GM12801 (cell line): ENCODE data around the gene CMIP.

Source experiments
- TF ChIP-seq, protein P1 (sequence below): IDR thresholded peaks from one replicate; pipeline ENCODE4 v1.5.1; 2011; ENCODE audit warnings: control low read depth; ENCODE audit not compliant: insufficient read length; ENCODE audit errors: extremely low read depth

Gene CMIP

DNA sequence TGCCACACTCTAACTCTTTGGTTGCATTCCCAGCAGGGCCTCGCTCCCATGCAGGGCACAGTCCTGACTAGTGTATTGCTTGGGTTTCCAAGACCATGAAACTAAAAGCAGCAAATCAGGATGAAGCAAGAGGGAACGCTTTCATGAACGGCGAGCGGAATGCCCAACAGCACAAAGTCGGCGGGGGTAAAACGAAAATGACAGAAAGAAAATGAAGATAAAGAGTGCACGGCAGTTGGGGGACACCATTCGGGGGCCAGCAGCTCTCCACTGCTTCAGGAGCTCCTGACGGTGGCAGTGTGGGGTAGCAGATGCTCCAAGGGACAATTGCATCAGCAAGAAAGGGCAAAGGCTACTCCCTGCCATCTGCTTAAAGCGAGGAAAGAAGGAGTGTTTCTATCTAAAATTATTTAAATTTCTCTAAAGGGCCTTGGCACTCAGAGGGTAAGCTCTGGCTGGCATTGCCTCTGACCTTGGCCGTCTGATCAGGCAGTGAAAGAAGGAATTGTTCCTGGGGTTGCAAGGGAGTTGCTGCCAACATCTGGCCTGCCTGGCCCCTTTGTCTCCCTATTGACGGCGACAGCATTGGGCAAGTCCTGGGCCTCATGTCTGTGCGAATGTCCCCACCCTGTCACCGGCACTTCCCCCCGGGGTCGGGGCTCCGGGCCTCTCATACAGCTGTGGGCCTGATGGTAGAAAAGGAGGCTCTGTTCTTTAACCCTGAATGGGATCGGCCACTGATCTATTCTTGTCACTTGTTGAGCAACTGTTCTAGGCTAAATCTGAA, 138.2 kb downstream of the CMIP start:
- TF ChIP-seq, protein P1, sequence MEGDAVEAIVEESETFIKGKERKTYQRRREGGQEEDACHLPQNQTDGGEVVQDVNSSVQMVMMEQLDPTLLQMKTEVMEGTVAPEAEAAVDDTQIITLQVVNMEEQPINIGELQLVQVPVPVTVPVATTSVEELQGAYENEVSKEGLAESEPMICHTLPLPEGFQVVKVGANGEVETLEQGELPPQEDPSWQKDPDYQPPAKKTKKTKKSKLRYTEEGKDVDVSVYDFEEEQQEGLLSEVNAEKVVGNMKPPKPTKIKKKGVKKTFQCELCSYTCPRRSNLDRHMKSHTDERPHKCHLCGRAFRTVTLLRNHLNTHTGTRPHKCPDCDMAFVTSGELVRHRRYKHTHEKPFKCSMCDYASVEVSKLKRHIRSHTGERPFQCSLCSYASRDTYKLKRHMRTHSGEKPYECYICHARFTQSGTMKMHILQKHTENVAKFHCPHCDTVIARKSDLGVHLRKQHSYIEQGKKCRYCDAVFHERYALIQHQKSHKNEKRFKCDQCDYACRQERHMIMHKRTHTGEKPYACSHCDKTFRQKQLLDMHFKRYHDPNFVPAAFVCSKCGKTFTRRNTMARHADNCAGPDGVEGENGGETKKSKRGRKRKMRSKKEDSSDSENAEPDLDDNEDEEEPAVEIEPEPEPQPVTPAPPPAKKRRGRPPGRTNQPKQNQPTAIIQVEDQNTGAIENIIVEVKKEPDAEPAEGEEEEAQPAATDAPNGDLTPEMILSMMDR, result no peak

DNA sequence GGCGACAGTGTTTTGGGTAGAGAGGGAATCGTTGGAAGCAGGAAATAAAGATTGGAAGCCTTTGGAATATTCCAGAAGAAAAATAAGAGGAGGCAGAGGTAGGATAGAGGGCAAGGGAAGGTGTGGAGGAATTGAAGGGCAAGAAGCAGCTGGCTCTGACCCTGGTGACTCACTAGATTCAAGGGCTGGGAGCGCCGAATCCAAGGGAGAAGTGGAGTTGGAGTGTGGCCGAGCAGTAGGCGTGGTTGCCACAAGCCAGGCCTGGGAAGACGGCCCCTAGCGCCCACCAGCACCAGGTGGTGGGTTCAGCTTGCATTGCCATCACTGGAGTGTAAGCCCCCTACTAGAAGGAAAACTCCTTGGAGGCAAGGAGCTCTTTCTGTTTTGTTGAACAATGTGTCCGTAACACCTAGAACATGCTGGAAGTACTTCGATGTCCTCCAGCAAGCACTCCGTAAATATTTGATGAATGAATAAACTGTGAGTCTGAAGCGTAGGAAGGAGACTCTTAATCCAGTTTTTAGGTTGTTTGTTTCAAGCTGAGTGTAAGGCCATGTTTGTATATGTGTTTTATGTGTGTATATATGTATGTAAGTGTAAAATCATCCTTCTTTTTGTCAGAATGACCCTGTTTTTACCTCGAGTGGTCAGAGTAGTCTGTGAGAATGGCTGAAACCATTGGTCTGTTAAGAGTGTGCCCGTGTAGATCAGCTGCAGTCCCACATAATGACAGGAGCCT, 139.5 kb downstream of the CMIP start:
- TF ChIP-seq, protein P1, result no peak

DNA sequence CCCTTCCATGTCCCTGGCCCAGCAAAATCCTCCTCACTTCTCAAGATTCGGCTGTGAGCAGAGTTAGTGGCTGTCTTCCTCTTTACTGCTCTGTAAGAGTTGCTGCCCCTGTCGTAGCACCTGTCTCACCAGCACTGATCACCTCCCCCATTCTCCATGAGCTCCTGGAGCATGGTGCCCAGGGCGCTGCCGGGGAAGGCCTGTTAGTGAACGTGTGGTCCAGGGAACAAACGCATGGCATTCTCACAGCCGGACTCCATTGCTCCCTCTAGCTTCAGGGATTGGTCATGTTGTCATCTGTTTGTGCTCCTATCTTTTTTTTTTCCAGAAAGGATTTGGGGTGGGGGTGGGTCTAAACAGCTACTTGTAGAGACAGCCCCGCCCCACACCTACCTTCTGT, 141.2 kb downstream of the CMIP start:
- TF ChIP-seq, protein P1, result no peak

DNA sequence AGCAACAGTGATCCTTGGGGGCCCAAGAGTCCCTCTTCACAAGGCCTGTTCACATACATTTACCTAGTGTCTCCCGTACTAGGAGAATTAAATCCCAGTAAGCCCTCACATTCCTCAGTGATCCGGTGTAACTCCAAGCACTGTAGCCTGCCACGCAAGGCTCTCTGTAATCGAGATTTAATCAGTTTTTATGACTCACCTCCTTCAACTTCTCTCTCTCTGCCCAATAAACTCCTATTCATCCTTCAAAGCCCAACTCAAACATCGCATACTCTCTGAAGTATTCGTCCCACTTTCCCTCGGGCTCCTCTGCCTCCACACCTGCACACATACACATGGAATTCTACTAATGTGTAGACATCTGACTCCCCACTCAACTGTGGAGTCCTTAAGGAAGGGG, 141.8 kb downstream of the CMIP start:
- TF ChIP-seq, protein P1, result no peak

DNA sequence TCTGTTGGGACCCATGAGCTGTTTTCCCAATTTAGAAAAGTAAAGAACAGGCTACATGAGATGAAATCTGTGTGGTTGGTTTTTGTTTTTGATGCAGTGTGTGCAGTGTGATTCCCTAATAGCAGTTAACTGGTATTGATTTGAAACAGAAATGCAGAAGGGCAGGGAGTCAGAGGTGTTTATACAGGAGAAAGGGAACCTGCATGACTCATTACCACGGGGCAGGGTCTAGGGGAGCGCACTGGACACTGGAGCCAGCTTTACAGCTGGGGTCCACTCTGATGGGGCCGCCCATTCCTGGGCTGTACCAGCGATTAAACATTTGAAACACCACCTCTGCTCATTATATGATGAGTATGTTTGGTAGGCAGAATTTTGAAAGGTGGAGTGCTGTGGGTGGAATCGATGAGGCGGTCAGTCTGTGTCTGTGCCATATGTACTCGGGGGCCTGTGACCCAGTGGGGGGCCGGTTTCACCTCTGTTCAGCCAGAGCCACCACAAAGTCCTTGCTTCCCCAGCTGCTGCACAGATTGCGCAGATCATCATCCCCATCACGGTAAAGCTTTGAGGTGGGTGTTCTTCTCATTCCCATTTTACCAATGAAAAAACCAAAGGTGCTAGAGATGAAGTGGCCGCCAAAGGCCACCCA, 142.5 kb downstream of the CMIP start:
- TF ChIP-seq, protein P1, result no peak

DNA sequence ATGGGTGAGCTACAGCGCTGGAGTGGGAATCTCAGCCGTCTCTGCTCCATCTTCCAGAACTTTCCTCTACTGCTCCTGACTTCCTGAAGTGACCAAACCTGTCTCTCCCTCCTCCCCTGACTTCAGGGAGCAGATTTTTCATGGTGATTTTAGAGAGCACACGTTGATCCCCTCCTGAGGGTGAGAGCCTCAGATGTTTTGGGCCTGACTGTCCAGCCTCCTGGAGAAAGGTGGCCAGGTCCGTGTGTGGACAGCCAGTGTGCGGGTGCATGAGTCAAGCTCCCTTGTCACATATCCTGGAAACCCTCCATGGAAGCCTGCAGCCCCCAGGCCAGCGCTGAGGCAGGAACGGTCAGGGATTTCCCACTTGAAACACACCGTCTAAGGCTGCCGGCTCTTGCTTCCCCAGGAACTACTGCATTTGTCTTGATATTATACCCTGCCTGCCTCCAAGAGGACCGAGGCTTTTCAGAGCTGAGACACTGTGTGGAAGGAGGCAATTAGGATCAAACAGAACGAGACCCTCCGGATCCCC, 143.1 kb downstream of the CMIP start:
- TF ChIP-seq, protein P1, result no peak

DNA sequence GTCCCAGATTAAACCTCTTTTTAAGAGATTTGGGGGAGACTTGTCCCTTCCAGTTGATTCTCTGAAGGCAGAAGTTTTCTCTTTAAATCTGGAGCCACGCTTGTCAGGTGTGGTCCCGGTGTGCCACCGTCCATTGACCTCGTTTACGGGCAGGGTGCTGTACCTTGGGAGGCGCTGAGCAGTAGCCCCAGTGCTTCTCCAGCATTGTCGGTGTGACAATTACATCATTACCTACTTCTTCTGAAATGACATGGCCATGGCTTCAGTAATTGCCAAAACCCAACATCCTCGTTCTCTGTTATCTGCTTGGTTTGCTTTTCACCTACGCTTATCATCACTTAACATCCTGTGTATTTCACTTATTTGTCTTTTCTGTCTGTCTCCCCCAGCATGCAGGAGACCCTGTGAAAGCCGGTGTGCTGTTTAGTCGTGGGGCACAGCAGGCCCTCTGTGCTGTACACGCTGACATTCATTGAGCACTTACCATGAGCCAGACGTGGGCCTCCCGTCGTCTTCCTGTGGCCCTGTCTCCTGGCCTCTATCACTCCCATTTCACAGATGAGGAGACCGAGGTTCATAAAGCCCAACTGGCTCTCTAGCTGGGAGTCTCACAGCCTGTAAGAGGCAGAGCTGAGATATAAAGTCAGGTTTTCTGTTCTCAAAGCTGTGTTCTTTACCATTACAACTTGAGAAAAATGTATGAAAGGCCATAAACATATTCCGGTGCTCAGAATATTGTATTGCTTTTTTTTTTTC, 143.9 kb downstream of the CMIP start:
- TF ChIP-seq, protein P1, result no peak
